HG03571 (cell line): Measurements from ENCODE around the gene INCENP.
"Not testable (repeated sequence)": the region's sequence is repeated elsewhere in the genome, so short reads cannot be mapped to it uniquely, and the experiment has no call there.

Source experiments
- ATAC-seq: cut with Tn5 transposase; IDR thresholded peaks from one replicate; pipeline ENCODE4 v1.9.1; 2021; ENCODE audit not compliant: unreplicated experiment

The INCENP gene

DNA sequence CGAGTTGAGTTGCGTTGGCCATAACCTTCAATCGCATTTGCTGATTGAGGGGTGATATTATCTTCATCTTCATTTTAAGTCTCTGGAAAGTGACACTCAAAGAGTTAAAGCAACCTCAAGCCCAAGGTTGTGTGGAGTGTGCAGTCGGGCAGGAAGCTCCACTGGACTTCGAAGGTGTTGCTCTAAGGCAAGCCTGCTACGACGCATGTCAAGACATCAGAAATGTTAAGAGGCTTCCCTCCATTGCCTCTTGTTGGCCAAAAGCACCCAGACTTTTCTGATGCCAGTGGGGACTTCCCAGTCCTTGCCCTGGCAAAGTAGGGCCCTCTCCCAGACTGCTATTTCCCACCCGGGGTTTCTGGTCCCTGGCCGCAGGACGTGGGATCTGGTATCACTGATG, 42.6 kb downstream of the INCENP start:
- ATAC-seq = no peak

DNA sequence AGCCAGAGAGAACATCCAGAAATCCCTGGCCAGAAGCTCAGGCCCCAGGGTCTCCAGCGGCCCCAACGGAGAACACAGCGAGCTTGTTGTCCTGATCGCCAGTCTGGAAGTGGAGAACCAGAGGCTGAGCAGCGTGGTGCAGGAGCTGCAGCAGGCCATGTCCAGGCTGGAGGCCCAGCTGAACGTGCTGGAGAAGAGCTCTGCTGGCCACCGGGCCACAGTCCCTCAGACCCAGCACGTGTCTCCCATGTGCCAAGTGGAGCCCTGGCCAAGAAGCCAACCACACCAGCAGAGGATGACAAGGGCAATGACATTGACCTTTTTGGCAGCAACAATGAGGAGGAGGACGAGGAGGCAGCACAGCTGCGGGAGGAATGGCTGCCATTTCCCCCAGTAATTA, 45.6 kb downstream of the INCENP start:
- ATAC-seq = no peak

DNA sequence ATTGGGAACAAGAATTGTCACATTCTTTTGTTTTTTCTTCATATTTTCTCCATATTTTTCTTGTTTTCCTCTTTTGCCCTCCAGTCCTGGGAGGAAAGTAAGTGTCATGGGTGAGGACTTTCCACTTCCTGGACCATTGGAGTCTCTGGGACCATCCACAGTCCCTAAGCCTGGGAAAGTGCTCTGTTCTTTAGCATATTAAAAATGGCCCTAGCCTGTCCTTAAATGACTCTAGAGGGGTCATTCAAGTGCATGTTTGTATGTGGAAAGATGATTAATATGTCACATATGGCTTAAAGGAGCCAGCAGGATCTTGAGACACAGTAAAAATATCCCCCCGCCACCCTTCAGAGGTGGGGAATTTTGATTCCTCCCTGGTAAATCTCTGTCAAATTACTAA, 46.1 kb downstream of the INCENP start:
- no peak for ATAC-seq

- no peak for ATAC-seq
These were observed 47.5 kb downstream of the INCENP start for GRCh38 chr11:62171261-62171723.

GRCh38 chr11:62172294-62172693, 48.5 kb downstream of the INCENP start:
- no peak for ATAC-seq

DNA sequence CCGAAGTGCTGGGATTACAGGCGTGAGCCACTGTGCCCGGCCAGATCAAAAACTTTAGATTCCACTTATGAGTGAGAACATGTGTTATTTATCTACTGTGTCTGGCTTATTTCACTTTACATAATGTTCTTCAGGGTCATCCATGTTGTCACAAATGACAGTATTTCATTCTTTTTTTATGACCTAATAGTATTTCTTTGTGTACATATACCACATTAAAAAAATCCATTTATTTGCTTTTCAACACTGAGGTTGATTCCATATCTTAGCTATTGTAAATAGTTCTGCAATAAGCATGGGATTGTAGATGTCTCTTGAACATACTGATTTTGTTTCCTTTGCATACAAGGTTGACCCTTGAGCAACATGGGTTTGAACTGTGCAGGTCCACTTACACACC, 53.0 kb downstream of the INCENP start:
- no peak for ATAC-seq

DNA sequence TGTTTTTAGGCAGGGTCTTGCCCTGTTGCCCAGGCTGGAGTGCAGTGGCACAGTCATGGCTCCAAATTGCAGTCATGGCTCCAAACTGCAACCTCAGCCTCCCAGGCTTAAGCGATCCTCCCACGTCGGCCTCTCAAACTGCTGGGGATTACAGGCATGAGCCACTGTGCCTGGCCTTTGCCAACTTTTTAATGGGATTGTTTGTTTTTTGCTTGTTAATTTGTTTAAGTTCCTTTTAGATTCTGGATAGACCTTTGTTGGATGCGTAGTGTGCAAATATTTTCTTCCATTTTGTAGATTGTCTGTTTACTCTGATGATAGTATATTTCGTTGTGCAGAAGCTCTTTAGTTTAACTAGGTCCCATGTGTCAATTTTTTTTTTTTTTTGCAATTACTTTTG, 56.2 kb downstream of the INCENP start:
- ATAC-seq = no peak

DNA sequence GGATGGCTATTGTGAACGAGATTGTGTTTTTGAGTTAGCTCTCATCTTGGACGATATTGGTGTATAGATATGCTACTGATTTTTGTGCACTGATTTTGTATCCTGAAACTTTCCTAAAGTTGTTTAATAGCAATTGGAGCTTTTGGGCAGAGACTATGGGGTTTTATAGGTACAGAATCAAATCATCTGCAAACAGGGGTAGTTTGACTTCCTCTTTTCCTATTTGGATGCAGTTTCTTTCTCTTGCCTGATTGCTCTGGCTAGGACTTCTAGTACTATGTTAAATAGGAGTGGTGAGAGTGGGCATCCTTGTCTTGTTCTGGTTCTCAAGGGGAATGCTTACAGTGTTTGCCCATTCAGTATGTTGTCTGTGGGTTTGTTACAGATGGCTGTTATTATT, 57.3 kb downstream of the INCENP start:
- no peak for ATAC-seq

DNA sequence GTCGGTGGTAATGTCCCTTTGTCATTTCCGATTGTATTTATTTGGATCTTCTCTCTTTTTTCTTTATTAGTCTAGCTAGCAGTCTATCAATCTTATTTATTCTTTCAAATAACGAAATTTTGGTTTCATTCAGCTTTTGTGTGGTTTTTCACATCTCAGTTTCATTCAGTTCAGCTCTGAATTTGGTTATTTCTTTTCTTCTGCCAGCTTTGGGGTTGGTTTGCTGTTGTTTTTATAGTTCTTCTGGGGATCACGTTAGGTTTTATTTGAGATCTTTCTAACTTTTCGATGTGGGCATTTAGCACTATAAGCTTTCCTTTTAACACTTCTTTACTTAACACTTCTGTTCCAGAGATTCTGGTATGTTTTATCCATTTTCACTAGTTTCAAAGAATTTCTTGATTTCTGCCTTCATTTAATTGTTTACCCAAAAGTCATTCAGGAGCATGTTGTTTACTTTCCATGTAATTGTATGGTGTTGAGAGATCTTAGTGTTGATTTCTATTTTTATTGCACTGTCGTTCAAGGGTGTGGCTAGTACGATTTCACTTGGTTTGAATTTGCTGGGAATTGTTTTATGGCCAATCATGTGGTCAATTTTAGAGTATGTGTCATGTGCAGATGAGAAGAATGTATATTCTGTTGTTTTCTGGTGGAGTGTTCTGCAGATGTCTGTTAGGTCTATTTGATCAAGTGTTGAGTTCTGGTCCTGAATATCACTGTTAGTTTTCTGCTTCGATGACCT, 58.5 kb downstream of the INCENP start:
- no peak for ATAC-seq

GRCh38 chr11:62186195-62186594, 62.4 kb downstream of the INCENP start:
- no peak for ATAC-seq

DNA sequence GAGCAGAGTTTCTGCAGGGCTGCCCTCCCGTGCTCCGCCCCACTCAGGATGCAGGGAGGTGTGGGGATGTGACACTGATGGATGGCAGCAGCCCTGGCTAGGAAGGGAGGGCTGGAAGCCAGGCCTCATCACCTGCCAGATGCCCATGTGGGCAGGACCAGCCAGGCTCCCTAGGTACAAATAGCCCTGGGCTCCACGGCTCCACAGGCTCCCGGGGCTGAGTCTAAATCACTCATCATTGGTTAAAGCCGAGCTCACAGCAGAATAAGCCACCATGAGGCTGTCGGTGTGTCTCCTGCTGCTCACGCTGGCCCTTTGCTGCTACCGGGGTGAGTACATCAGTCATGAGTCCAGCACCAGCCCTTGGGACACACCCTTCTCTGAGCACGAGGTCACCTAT, 66.2 kb downstream of the INCENP start, which contains the start of gene SCGB1D1:
Gene SCGB1D1 (plus strand): TSS at position 206 of the 400 bp plus-strand sequence. CDS start 69 bp downstream, at position 275.
- no peak for ATAC-seq

GRCh38 chr11:62193952-62194351, 70.1 kb downstream of the INCENP start:
- ATAC-seq = no peak

DNA sequence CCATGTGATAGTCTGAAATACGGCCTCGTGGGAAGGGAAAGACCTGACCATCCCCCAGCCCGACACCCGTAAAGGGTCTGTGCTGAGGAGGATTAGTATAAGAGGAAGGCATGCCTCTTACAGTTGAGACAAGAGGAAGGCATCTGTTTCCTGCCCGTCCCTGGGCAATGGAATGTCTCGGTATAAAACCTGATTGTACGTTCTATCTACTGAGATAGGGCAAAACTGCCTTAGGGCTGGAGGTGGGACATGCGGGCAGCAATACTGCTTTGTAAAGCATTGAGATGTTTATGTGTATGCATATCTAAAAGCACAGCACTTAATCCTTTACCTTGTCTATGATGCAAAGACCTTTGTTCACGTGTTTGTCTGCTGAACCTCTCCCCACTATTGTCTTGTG, 71.2 kb downstream of the INCENP start:
- not testable (repeated sequence) for ATAC-seq

- no peak for ATAC-seq
These were observed 72.1 kb downstream of the INCENP start for GRCh38 chr11:62195945-62196344.

DNA sequence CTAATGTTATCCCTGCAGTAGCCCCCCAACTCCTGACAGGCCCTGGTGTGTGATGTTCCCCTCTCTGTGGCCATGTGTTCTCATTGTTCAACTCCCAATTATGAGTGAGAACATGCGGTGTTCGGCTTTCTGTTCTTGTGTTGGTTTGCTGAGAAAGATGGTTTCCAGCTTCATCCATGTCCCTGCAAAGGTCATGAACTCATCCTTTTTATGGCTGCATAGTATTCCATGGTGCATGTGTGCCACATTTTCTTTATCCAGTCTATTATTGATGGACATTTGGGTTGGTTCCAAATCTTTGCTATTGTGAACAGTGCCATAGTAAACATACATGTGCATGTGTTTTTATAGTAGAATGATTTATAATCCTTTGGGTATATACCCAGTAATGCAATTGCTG, 73.6 kb downstream of the INCENP start:
- ATAC-seq = not testable (repeated sequence)

GRCh38 chr11:62201376-62201775, 77.6 kb downstream of the INCENP start:
- ATAC-seq = no peak
